ENCODE results near the gene CYP26A1.

DNA sequence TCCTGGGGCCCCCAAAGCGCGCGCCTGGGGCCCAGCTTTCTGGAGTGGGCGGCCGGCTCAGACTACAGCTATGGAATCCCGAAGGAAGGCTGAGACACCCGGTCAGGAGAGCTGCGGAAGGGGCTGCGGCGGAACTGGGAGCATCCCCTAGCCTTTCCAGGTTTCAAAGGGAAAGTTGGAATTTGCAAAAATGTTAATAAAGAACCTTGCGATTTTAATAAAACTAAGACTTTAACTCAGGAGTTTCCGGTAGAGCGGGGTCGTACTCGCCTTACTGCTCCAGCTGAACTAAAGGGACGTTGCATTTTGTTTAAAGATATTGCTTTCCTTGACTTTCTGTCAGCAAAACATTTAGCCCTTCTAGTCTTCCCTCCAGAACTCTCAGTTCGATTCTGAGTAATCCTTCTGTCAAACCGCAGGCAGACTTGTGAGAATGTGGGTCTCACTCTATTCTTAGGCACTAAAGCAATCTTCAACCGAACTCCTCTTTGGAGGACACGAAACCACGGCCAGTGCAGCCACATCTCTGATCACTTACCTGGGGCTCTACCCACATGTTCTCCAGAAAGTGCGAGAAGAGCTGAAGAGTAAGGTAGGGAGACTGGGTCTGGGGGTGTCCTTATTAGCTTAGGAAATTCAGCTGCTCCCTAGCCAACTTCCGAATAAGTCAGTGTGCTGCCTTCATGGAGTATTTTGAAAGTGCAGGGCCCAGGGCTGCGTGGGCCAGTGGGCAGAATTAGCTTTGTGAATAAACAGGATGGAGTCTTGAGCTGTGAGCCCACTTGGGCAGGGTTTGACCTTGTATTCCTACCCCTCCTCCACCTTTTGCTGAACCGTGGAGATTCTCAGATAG, 1.9 kb downstream of the CYP26A1 start:
- TF ChIP-seq SUZ12 (IDR thresholded peaks at IDR 0.05; ENCODE audit: extremely low read depth, insufficient read depth, insufficient read length) (peak; percentile 31), YY1 (IDR thresholded peaks at IDR 0.05; ENCODE audit: insufficient read depth, insufficient read length) (no peak), ZNF274 (IDR thresholded peaks at IDR 0.05; ENCODE audit: low read depth, low read length) (no peak)
